Inflammatory macrophage treated with lipopolysaccharide for 4 hours (primary cell): ENCODE measurements around the gene SLC7A7.
A peak's percentile ranks its signal among the peaks of the same experiment; 100 is the strongest.
"Not testable (repeated sequence)": the region's sequence is repeated elsewhere in the genome, so short reads cannot be mapped to it uniquely, and the experiment has no call there.

Experiments used
- DNase-seq: peaks from one replicate; pipeline ENCODE4 v3.0.0-alpha.2; 2020

Gene SLC7A7

DNA sequence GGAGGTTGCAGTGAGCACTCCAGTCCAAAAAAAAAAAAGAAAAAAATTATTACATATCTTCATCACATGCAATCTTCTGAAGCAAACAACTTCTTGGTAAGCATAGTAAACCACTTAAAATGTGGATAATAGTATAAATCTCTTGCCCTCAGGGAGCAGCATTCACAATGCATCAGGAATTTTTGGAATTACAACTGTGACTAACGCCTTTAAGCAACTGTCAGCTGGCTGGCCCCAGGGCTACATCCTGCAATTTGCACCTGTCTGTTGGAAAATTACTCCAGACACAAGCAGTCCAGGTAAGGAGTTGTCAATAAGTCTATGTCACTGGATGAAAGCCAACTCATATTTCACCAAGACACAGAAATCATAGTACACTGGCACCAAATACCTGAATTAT is 5.5 kb upstream of the SLC7A7 start:
- DNase-seq: no peak

- peak; percentile 81 for DNase-seq
Measured at GRCh38 chr14:22819151-22819988, 4.1 kb upstream of the SLC7A7 start.

GRCh38 chr14:22814373-22814772 is 862 bp downstream of the SLC7A7 start:
- no peak for DNase-seq

- DNase-seq: no peak
Measured at GRCh38 chr14:22813145-22813544, 2.1 kb downstream of the SLC7A7 start.

DNA sequence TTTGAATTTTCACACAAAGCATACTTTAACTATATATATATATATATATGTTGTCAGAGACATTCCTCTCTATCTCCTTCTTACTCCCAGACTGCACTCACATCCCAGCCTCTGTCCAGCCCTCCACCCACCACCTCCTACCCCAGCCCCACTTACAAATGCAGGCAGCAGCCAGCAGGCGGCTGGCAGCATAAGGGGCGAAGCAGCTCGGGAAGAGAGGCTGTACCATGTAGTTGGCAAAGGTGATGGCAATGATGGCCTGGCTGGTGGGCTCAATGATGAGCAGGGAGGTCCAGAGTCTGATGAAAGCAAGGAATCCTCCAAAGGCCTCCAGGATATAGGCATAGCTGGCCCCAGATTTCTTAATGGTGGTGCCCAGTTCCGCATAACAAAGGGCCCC is 2.5 kb downstream of the SLC7A7 start:
- peak; percentile 35 for DNase-seq

DNA sequence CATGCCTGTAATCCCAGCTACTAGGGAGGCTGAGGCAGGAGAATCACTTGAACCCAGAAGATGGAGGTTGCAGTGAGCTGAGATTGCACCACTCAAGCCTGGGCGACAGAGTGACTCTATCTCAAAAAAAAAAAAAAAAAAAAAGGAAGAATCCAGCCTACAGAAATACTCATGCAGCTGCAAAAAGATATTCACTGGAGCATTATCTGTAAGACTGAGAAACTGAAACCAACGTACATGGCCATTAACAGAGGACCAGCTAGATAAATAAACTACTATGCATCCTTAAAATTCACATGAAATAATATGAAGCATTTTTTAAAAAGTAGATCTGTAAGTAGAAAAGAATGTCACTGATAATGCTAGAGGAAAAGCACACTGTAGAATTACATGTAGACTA is 3.5 kb downstream of the SLC7A7 start:
- peak; percentile 88 for DNase-seq

- DNase-seq: no peak
Measured at GRCh38 chr14:22808388-22809209, 6.6 kb downstream of the SLC7A7 start.

DNA sequence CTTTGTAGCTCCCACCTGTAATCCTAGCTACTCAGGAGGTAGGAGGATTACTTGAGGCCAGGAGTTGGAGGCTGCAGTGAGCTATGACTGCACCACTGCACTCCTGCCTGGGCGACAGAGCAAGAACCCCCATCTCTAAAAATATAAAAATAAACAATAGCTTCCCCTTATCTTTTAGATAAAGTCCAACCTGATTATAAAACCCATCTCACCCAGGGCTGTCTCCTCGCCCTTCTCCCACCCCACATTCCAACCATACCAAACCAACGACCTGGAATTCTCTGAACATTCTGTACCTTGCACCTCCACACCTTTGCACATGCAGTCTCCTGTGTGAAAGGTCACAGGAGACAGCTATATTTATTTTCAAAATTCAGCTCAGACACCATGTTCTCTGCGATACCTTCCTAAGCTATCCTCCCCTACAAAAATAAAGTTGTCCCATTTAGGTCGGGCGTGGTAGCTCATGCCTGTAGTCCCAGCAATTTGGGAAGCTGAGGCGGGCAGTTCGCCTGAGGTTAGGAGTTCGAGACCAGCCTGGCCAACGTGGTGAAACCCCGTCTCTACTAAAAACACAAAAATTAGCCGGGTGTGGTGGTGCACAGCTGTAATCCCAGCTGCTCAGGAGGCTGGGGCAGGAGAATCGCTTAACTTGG is 7.7 kb downstream of the SLC7A7 start:
- DNase-seq: no peak

DNA sequence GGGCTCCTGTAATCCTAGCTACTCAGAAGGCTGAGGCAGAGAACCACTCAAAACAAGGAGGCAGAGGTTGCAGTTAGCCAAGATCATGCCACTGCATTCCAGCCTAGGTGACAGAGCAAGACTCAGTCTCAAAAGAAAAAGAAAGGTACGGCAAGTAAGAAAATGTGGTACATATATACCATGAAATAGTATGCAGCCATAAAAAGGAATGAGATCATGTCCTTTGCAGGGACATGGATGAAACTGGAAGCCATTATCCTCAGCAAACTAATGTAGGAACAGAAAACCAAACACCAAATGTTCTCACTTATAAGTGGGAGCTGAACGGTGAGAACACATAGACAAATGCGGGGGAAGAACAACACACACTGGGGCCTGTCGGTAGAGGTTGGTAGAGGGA is 10.0 kb downstream of the SLC7A7 start:
- not testable (repeated sequence) for DNase-seq

DNA sequence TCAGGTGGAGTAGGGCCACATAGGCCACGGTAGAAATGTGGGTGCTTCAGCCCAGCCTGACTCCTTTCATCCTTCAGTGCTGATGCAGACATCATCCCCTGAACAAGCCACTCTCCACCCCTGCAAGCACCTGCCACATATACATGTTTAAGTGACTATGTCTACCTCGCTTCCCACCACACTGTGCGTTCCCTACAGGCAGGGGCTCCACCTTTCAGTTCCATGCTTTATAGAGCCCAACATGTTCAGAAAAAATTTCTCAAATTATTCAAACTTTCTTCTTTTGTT is 11.6 kb downstream of the SLC7A7 start:
- DNase-seq: no peak

- DNase-seq: no peak
Measured at GRCh38 chr14:22802860-22803686, 12.2 kb downstream of the SLC7A7 start.

GRCh38 chr14:22801716-22802115 is 13.5 kb downstream of the SLC7A7 start:
- DNase-seq: peak; percentile 61

DNA sequence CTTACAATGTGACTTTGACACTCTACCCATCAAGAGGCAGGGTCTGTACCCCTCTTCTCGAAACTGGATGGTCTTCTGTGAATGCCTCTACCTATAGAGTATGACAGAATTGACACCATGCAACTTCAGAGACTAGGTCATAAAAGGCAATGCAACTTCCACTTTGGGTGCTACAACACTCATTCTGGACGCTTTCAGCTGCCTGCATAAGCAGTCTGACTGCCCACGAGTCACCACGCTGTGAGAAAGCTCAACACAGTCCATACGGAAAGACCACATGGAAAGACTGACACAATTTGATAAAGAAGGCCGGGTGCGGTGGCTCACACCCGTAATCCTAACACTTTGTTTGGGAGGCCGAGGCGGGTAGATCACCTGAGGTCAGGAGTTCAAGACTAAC is 14.9 kb downstream of the SLC7A7 start:
- DNase-seq: peak; percentile 85

DNA sequence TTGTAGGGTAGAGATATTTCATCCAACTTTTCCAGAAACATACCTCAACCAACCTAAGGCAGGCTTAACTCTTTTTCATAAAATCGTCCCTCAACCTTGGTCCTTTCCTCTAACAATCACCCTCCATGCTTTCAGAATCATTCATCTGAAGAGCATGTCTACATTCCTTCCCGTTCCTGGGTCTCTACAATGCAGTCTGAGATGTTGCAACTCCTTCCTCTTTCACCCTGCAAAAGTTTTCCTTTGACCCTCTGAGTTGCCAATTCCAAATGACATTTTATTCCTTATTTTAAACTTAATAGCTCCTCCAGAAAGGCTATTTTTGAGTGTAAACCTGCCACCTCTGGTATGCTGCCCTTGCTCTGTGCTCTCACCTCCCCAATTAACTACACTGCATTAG is 16.7 kb downstream of the SLC7A7 start:
- peak; percentile 82 for DNase-seq

DNA sequence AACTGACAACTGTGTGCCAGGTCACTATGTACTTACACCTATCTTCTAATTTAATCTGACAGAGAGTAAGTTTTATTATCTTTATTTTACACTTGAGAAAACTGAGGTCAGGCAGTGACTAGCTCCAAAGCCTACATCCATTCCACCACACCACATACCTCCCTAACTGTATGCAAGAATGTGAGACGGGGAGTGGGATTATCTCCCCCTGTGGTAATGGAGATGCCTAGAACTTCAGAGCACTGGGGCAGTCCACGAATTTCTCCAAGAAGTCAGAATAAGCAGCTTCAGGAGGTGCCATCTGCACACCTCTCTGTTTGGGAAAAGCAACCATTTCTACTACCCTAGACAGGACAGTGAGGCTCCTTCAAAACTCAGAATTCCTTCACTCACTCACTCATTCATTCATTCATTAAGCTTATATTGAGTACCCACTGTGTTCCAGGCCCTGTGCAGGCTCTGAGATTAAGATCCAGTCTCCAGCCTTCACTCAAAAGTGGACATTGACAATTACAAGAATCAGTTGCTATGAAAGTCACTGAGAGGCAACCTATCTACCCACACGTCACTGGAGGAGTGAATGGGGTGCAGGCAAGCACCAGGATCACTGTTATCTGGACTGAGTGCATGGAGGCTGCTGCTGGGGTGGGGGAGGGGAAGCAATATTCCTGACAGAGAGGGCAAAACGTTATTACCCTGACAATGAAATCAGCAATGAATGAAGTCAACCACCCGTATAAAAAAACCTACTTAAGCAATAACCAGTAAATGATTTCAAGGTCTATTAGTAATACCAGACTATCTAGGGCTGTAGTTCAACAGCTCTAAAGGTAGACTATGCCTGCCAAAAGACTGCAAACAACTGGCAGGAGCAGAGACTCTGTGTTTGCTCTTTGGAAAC is 18.0 kb downstream of the SLC7A7 start:
- DNase-seq: peak; percentile 58

DNA sequence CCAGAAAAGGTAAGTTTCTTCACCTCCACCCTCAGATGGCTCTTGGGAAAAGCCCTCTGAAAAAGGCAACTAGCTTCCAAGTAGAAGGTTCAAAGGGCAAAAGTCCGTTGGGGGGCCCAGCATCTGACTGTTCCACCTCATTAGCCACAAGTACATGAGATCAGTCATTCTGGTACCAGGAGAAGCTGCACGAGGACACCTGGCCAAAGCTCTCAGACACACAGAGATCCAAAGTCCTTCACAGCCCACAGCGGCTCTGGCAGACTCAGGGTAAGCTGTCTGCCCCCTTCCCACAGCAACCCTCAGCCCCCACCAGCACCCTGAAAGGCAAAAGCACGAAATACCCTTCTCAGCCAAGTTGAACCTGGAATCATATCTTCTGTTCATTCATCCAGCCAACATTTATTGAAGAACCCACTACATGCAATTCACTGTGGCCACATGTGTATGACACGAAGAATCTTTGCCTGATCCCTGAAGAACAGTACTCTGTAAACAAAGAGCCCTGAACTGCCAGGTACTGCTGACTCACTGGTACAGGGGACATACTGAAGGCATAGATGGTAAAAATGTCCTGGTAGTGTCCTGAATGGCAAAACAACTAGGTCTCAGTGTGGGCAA is 19.0 kb downstream of the SLC7A7 start:
- no peak for DNase-seq

GRCh38 chr14:22794551-22794951 is 20.7 kb downstream of the SLC7A7 start:
- no peak for DNase-seq

GRCh38 chr14:22793976-22794375 is 21.3 kb downstream of the SLC7A7 start:
- no peak for DNase-seq

DNA sequence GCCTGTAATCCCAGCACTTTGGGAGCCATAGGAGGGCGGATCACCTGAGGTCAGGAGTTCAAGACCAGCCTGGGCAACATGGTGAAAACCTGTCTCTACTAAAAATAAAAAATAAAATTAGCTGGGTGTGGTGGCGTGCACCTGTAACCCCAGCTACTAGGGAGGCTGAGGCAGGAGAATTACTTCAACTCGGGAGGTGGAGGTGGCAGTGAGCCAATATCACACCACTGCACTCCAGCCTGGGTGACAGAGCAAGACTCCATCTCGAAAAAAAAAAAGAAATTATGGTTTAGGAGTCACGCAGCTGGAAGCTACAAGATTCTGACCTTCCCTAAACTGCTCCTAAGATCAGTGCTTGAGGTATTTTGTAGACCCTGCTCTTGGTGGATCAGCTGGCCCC is 21.7 kb downstream of the SLC7A7 start:
- not testable (repeated sequence) for DNase-seq

DNA sequence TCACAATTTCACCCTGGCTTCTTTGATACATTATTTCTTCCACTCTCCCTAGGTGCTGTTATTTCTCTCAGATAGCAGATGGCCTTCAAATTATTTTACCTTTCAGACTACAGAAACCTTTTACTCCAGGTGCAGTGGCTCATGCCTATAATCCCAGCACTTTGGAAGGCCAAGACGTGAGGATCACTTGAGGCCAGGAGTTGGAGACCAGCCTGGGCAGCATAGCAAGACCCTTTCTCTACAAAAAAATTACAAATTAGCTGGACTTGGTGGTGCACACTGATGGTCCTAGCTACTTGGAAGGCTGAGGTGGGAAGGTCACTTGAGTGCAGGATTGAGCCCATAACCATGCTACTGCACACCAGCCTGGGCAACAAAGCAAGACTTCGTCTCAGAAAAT is 23.1 kb downstream of the SLC7A7 start:
- DNase-seq: no peak

GRCh38 chr14:22791301-22791700 is 23.9 kb downstream of the SLC7A7 start:
- peak; percentile 93 for DNase-seq
